Diencephalon (tissue), 1 donor: ENCODE data around the gene DACT2. TPM values are rescaled to one million over a fixed set of nuclear protein-coding genes. Genes with fewer than 3 reads are reported as not detected.

ENCODE experiments used
- total RNA-seq: library from RNA; depleted of rRNA; stranded (reverse); fragments of >200 nt; gene quantifications from one replicate; pipeline ENCODE4 v1.2.3, GENCODE V29; 2014

The DACT2 gene, protein sequence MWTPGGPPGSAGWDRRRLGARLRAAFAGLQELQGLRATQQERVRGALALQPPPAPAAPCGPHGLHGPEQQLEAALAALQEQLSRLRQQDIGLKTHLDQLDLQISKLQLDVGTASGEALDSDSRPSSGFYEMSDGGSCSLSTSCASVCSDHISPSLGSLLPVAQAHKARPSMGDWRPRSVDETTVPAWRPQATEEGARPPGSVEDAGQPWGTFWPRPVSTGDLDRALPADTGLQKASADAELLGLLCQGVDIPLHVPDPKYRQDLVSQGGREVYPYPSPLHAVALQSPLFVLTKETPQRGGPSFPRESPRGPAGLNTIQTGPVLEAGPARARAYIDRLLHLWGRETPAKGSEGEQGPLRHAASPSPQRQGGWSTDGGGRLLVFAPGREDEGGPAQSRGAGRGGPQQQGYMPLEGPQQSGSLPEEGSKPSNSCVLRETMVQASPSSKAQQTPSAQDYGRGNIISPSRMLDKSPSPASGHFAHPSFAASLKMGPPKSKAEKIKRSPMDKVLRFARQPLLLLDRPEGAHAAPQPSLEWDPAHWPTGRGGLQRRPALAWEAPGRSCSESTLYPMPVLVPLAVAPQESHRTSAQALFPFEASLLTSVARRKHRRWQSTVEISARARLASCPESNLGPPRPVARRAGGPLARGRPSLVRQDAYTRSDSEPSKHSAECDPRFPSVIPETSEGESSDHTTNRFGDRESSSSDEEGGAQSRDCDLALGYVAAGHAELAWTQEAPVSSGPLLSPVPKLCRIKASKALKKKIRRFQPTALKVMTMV
- 4.6 TPM for total RNA-seq

GRCh38 chr6:168319279-168320111 lies at the start of gene DACT2:
TSS of gene DACT2 (minus strand) at chr6:168319777. CDS start at chr6:168319633, 144 bp downstream.

Other genes starting within 250 kb of the DACT2 start
- gene FRMD1, start 240.6 kb downstream of the DACT2 start, total RNA-seq = not detected
- 9.2 TPM for gene SMOC2, start 121.4 kb upstream of the DACT2 start, total RNA-seq